ENCODE results near the gene MUC22.

The MUC22 gene

DNA sequence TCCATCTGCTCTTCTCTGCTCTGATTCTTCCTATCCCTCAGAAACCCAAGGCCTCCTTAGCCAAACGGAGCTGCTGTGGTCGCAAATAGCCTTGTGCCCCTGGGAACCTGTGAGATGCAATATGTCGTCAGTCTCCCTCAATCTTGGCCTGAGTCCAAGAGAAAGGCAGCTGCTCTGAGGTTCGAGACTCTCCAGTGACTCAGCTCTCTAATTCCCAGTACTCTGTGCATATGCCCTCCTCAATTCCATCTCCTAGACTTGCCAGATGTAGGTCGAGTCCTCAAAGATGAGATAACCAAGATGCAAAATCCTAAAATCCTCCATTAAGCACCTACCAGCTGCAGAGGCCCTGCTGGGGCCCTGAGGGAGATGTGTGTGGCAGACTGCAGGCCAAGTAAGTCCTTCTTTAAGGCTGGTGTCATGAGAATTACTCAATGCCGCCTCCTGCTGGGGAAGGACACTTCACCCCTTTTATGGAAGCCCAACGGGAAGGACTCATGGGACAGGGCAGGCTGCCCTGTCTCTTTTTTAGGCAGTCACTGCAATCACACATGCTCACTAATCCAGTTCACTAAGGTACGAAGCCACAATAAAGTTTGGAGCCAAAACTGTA, 73.6 kb downstream of the MUC22 start:
- peak; percentile 51 for DNase-seq
